Measurements from ENCODE around the gene CPO. TPM values are rescaled to one million over a fixed set of nuclear protein-coding genes. Genes with fewer than 3 reads are reported as not detected.

The CPO gene
- total RNA-seq, 1 donor from 2014 or later, result 0.47 TPM

- TF ChIP-seq CTCF (conservative IDR thresholded peaks at IDR 0.05), result no peak
- DNase-seq (ENCODE audit: low read depth, low spot score), result no peak
- no peaks in the 10 kb centered on the region for H3K4me1 Mint-ChIP-seq
Measured at GRCh38 chr2:206920310-206920709, 19.0 kb upstream of the CPO start.

GRCh38 chr2:206920951-206921350 lies 18.4 kb upstream of the CPO start:
- no peaks in the 10 kb centered on the region for H3K4me1 Mint-ChIP-seq
- TF ChIP-seq CTCF (conservative IDR thresholded peaks at IDR 0.05), result no peak
- H3K36me3 Mint-ChIP-seq (ENCODE audit: low read depth), result peaks cover 14% of the 10 kb centered on the region
- no peak overlapping the region for H3K4me3 Mint-ChIP-seq
- H3K27ac Mint-ChIP-seq (ENCODE audit: unreplicated experiment), result no peak overlapping the region
- peaks cover 4% of the 10 kb centered on the region for H3K9me3 Mint-ChIP-seq
- DNase-seq (ENCODE audit: low read depth, low spot score), result no peak
- H3K27me3 Mint-ChIP-seq (ENCODE audit: low read depth), result no peaks in the 10 kb centered on the region

More at GRCh38 chr2:206920310-206920709, 19.0 kb upstream of the CPO start:
- H3K9me3 Mint-ChIP-seq, result peaks cover 4% of the 10 kb centered on the region
- H3K4me3 Mint-ChIP-seq, result no peak overlapping the region
- no peak overlapping the region for H3K27ac Mint-ChIP-seq (ENCODE audit: unreplicated experiment)
- peaks cover 14% of the 10 kb centered on the region for H3K36me3 Mint-ChIP-seq (ENCODE audit: low read depth)
- H3K27me3 Mint-ChIP-seq (ENCODE audit: low read depth), result no peaks in the 10 kb centered on the region

- H3K4me3 Mint-ChIP-seq, result no peak overlapping the region
Measured at GRCh38 chr2:206921529-206921928, 17.8 kb upstream of the CPO start.

GRCh38 chr2:206935991-206936842 lies 3.1 kb upstream of the CPO start:
- Mint-ChIP-seq H3K36me3 (ENCODE audit: low read depth) (peaks cover 6% of the 10 kb centered on the region), H3K27me3 (ENCODE audit: low read depth) (peaks cover 3% of the 10 kb centered on the region), H3K4me3 (no peak overlapping the region), H3K27ac (ENCODE audit: unreplicated experiment) (no peak overlapping the region), H3K4me1 (no peaks in the 10 kb centered on the region), H3K9me3 (peaks cover 12% of the 10 kb centered on the region)
- DNase-seq (ENCODE audit: low read depth, low spot score), result no peak
- no peak for TF ChIP-seq CTCF (conservative IDR thresholded peaks at IDR 0.05)

More at GRCh38 chr2:206921529-206921928, 17.8 kb upstream of the CPO start:
- no peak for DNase-seq (ENCODE audit: low read depth, low spot score)
- Mint-ChIP-seq H3K36me3 (ENCODE audit: low read depth) (peaks cover 14% of the 10 kb centered on the region), H3K4me1 (no peaks in the 10 kb centered on the region), H3K27ac (ENCODE audit: unreplicated experiment) (no peak overlapping the region), H3K27me3 (ENCODE audit: low read depth) (no peaks in the 10 kb centered on the region), H3K9me3 (peaks cover 4% of the 10 kb centered on the region)
- no peak for TF ChIP-seq CTCF (conservative IDR thresholded peaks at IDR 0.05)

GRCh38 chr2:206936843-206937230 lies 2.5 kb upstream of the CPO start:
- TF ChIP-seq CTCF (conservative IDR thresholded peaks at IDR 0.05), result no peak
- Mint-ChIP-seq H3K4me1 (no peaks in the 10 kb centered on the region), H3K27ac (ENCODE audit: unreplicated experiment) (no peak overlapping the region), H3K9me3 (peaks cover 8% of the 10 kb centered on the region), H3K4me3 (no peak overlapping the region), H3K36me3 (ENCODE audit: low read depth) (peaks cover 3% of the 10 kb centered on the region), H3K27me3 (ENCODE audit: low read depth) (peaks cover 3% of the 10 kb centered on the region)
- no peak for DNase-seq (ENCODE audit: low read depth, low spot score)

All from neural crest cell (in vitro differentiated cells).